ENCODE results near the gene HS3ST6.
A peak's percentile ranks its signal among the peaks of the same experiment; 100 is the strongest.
"Not testable (repeated sequence)": the region's sequence is repeated elsewhere in the genome, so short reads cannot be mapped to it uniquely, and the experiment has no call there.

The HS3ST6 gene

DNA sequence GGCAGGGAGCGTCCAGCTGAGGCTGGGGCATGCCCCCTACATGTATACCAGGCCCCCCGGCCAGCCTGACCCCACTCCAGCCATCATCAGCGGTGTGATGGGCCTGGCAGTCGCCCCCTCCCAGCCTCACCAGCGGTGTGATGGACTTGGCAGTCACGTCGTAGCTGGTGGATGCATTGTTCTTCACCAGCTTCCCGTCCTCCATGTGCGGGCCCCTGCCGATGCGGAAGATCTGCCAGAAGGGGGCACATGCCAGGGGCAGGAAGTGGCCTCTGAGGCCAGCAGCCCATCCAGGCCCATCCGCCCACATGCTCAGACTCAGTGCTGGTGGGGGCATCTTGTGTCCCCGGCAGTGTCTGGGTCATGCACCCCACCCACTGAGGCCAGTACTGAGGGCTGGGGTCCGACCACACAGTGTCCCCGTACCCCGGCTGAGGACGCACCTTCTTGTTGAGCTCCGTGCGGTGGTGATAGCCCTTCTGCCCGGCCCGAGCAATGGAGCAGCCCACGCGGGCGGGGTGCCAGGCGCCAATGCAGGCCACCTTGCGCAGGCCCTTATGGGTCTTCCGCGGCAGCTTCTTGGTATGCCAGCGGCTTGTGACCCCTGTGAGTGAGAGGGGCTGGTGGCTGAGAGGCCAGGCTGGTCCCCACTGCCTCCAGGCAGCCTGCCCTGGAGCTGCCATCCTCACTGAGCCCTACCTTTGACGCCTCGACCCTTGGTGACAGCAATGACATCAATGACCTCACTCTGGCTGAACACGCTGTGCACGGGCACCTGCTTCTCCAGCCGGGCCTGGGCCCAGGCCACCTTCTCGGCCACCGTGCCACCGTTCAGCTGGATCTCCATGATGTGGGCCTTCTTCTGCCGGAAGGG, 28.5 kb upstream of the HS3ST6 start:
- DNase-seq = no peak

DNA sequence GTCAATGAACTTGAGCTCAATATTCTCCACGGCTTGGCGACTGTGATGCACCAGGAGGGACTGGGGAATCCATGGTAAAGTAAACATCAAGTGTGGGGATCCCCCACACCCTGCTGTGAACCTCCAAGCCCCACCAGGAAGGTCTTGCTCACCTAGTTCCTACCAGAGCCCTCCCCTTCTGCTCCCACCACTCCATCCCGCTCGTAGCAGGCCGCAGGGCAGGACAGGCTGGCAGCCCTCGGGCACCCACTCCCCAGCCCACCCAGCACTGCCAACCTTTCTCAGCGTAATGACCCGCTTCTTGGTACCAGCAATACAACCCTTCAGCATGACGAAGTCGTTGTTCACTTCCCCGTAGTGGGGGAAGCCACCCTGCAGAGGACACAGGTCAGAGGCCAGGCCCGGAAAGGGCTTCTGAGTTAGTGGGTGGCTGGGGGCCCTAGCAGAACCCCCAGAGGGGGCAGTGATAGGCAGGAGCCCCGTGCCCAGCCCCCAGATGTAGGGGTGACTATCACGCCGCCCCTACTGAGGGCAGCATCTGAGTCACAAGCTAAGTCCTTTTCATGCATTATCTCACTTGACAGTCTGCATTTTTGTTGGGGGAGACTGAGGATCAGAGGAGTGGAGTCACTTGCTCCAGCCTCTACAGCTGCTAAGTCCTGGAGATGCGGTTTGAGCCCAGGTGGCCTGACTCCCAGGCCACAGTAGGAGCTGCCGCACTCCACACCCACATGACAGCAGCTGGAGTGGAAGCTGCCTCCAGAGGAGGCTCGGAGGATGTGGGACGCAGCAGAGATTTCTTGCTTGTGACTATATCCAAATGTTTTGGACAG, 27.6 kb upstream of the HS3ST6 start:
- DNase-seq = no peak

- DNase-seq = no peak
Observed at GRCh38 chr16:1944612-1945199, 26.5 kb upstream of the HS3ST6 start.

DNA sequence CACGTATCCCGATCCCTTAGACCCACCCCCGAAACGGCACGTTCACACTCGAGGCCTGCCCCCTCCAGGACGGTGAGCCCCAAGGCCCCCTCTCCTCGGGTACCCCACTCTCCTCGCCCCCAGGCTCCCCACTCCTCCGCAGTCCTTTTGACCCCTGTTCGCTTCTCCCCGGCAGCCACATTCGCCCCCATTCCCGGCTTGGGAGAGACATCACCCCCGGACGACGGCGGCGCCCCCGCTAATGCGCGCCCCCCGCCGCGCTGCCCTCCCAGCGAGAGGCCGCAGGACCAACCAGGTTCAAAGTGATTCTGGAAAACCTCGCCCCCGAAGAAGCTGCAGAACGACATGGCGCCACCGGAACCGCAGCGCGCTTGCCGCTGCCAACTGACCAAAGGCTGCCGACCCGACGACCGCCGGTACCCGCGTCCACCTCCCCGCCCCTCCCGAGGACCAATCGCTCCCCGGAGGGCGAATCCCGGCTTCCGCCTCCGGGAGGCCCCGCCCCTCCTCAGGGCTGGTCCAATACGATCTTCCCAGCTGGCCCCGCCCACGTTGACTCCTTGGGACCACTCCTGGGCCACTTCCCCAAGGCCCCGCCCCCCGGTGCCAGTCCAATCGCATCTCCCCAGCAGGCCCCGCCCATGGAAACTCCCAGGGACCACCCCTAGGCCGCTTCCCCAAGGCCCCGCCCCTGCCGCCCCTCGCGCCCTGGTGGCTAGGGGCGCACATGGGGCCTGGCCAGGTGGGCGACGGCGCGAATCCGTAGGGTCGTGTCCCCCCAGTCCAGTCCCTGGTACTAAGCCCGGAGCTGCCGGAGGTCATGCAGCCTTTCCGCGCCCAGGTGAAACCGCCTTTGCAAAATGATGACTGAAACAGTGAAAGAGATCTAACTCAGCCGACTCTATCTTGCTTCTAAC, 24.9 kb upstream of the HS3ST6 start, which contains the start of gene MSRB1:
MSRB1 (minus strand) TSS at position 390 of the 917 bp plus-strand sequence; CDS start at position 347, 43 bp downstream.
- peak; percentile 98 for DNase-seq

GRCh38 chr16:1942047-1942809, 24.0 kb upstream of the HS3ST6 start:
- no peak for DNase-seq

GRCh38 chr16:1941162-1942046, 23.2 kb upstream of the HS3ST6 start:
- no peak for DNase-seq

DNA sequence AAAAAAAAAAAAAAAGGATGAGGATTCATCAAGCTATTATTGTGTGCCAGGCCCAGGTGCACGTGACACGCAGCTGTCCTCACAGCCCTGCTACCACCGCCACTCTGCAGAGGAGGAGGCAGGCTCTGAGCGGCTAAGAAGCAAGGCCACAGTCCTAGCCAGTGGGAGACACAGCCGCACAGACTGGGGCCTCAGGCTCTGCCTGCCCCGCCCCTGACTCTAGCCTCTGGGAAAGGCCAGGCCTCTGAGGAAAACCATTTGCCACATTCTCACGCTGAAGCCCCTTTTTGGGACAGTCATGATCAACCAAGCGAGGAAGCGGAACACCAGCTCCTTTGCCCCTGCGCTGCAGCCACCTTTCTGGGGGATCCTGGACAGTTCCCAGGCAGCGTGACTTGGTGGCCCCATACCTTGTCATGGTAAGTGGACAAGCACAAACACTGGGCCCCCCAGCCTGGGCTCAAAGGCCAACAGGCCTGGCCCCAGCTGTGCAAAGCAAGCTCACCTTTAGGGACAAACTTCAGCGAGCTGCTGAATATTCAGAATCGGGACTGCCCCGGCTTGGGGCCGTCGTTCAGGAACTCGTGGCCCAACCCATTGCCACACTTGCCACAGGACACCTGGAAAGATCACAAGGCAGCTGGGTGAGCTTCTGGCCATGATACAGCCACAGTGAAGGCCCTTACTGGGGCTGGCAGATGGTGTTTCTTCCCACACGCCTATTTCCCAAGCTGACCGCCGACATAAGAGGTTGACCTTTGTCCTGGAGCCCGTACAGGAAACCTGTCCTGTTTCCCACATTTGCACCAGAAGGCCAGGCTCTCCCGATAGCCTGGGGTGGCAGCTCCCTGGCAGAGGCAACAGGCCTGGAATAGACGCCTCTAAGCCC, 22.3 kb upstream of the HS3ST6 start:
- DNase-seq = no peak

GRCh38 chr16:1939833-1940232, 21.6 kb upstream of the HS3ST6 start:
- not testable (repeated sequence) for DNase-seq

GRCh38 chr16:1938910-1939309, 20.7 kb upstream of the HS3ST6 start:
- no peak for DNase-seq

GRCh38 chr16:1938316-1938715, 20.1 kb upstream of the HS3ST6 start:
- no peak for DNase-seq

DNA sequence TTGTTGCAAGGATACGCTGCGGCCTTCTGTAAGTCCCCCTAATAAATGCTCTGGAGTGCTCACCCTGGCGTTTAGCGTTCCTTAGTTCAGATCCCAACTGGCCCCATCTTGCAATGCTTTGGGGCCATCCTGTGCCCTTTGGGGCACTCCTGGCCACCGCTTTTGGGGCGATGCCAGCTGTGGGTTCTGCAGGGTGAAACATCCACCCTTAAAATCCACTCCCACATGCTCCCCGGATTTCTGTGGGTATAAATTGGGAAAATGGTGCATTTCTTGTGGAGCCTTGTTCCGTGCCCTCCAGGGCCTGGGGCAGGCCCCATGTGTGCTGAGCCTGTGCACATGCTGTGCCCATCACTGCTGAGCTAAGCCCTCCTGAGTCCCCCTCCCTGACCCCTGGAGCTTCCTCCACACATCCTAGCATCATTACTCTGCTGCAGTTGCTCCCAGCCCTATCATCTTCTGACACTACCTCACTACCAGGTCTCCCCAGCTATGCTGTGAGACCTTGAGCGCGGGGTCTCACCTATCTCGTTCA, 18.8 kb upstream of the HS3ST6 start:
- no peak for DNase-seq

DNA sequence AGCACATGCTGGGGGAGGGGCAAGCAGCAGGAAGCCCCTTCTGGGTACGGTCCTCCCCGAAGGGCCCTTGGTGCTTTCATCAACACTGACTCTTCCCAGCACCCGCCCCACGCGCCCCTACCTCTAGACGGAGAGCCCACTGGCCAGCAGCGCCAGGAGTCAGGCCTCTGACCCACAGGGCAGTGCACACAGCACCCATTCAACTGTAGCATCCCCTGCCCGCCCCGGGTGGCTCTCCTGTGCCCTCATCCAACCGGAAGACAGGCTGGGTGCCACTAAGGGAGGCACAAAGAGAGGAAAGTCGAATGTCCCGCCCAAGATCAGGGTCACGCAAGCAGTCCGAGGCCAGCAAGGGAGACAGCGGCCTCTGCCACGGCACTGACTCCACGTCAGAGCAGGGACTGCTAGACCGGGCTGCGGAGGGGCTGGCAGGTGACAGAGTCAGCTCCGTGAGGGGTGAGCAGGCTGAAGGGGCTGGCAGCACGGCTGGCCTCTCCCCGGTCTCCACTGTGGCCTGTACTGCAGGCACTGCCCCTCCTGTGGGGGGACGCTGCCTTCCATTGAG, 15.0 kb upstream of the HS3ST6 start:
- no peak for DNase-seq

GRCh38 chr16:1932050-1933028, 14.1 kb upstream of the HS3ST6 start:
- no peak for DNase-seq

DNA sequence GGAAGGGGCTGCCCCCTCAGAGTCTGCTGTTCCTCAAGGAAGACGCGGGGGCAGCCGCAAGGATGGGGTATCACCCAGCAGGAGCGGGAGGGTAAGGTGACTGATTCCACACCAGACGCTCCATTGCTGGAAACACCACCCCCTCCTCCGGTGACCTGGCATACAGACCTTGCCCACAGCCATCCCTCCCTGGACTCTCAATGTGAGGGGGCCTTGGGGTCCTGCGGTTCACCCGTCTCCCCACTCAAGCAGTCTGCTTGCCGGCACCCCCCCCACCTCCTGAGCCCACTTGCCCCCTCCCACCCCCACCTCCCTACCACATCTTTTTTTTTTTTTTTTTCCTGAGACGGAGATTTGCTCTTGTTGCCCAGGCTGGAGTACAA, 12.1 kb upstream of the HS3ST6 start:
- no peak for DNase-seq

DNA sequence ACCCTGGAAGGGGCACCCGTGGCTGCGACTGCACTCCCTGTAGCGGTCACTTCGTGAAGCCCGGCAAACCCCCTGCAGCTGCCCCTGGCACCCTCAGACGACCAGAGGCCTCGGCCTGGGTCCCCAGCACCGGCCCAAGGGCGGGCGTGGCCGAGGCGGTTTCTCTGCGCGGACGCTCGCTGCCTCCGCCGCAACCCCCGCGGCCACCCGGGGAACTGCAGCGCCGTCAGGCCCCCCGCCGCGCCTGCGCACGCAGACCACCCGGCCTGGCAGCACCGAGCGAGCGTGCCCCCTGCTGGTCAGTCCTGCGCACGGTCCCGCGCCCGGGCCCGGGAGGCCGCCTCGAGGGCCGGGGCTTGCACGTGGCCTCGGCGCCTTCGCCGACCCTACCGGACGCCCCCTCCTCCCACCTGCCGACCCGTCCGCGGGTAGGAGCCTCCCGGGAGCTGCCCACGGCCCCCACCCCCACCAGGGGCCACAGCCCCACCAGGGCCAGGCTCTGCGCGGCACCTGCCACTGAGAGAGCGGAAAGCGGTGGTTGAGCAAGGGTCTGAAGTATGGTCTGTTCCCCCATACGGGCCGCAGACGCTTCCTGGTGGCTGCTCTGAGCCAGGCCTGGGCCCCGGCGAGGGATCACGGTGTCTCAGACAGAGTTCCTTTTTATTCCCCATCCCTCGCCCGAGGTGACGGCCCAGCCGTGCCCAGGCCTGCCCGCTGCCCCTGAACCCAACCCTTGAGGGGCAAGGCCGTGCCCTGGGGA, 11.5 kb upstream of the HS3ST6 start:
- DNase-seq = peak; percentile 48

- no peak for DNase-seq
Observed at GRCh38 chr16:1929105-1929504, 10.9 kb upstream of the HS3ST6 start.

DNA sequence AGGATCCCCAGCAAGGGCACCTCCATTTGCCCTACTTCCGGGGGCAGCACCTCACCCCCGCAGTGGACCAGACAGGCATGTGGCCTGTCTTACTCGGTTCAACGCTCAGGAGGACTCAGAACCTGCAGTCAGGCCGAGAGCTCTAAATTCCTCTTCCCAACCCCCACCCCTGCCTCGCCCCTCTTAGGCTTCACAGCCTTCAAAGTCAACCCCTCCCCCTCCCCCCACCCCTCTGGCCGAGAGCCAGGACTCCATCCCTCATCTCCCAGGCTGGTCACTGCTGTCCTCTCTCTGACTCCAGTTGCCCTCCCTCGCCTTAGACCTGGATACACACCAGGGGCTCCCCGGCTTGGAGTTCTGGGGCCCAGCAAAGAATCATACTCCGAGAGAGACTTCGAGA, 8.1 kb upstream of the HS3ST6 start:
- no peak for DNase-seq
